ENCODE results near the gene FRY. TPM values are rescaled to one million over a fixed set of nuclear protein-coding genes. Genes with fewer than 3 reads are reported as not detected.

Gene FRY
- total and polyA plus RNA-seq, 2 of the 13 experiments (the other 11 are each of a cell fraction or from before 2014, with no cell fraction given): 8.2 to 13.1 TPM

- TF ChIP-seq ZFYVE20 (CRISPR knock-in tag; IDR thresholded peaks at IDR 0.05; ENCODE audit: borderline replicate concordance, low read depth) (no peak), ATM (IDR thresholded peaks at IDR 0.05; ENCODE audit: borderline replicate concordance) (no peak), SP4 (CRISPR knock-in tag; IDR thresholded peaks at IDR 0.05) (no peak), IKZF1 (IDR thresholded peaks at IDR 0.05) (no peak), IRF9 (CRISPR knock-in tag; IDR thresholded peaks at IDR 0.05; ENCODE audit: borderline replicate concordance) (no peak), ZNF414 (CRISPR knock-in tag; IDR thresholded peaks at IDR 0.05) (no peak), ADNP (CRISPR knock-in tag; IDR thresholded peaks at IDR 0.05) (no peak), MXI1 (IDR thresholded peaks at IDR 0.05; ENCODE audit: borderline replicate concordance, low read depth, low read length) (no peak), ZNF557 (CRISPR knock-in tag; IDR thresholded peaks at IDR 0.05) (no peak), ZBTB7B (CRISPR knock-in tag; IDR thresholded peaks at IDR 0.05) (no peak), SMYD3 (CRISPR knock-in tag; IDR thresholded peaks at IDR 0.05) (no peak), CERS6 (CRISPR knock-in tag; IDR thresholded peaks at IDR 0.05) (no peak), ZNF574 (CRISPR knock-in tag; IDR thresholded peaks at IDR 0.05) (no peak), POLR2A (IDR thresholded peaks at IDR 0.05; ENCODE audit: insufficient read depth in 1 of 2, low read depth in 2 of 2, low read length in 2 of 2) (no peak), ZNF646 (CRISPR knock-in tag; IDR thresholded peaks at IDR 0.05) (peak; percentile 76)
These were observed 14.6 kb downstream of the FRY start (continued) for GRCh38 chr13:32045982-32046785.

Measured in HepG2 (cell line).